Diencephalon (tissue), 1 donor: ENCODE measurements around the gene PHF11. TPM values are rescaled to one million over a fixed set of nuclear protein-coding genes. Genes with fewer than 3 reads are reported as not detected.

Source experiments
- total RNA-seq: library from RNA; depleted of rRNA; stranded (reverse); fragments of >200 nt; gene quantifications from one replicate; pipeline ENCODE4 v1.2.3, GENCODE V29; 2014

PHF11 gene
- total RNA-seq = 20.8 TPM

GRCh38 chr13:49495783-49496762 is at the start of gene PHF11:
PHF11 (plus strand) TSS chr13:49495953; CDS start chr13:49496002, 49 bp downstream.

Other genes starting within 250 kb of the PHF11 start
- 12.9 TPM for gene CDADC1, start 248.0 kb upstream of the PHF11 start, total RNA-seq
- 53.1 TPM for gene CAB39L, start 51.9 kb upstream of the PHF11 start, total RNA-seq
- 20.1 TPM for gene SETDB2, start 51.7 kb upstream of the PHF11 start, total RNA-seq
- gene RCBTB1, start 89.6 kb downstream of the PHF11 start, total RNA-seq = 30.9 TPM
- 0.23 TPM for gene ARL11, start 132.6 kb downstream of the PHF11 start, total RNA-seq
- gene EBPL, start 195.5 kb downstream of the PHF11 start, total RNA-seq = 28.6 TPM